Memory B cell (primary cell): ENCODE results near the gene HOXB6.

ENCODE experiments used
- ATAC-seq: fragments of 150-1000 bp; cut with Tn5 transposase; 2 replicates; pipeline ENCODE4 v1.10.0; 2021; ENCODE audit warnings: low read depth, mild to moderate bottlenecking, moderate library complexity
- DNase-seq, 2 donors: peaks; one replicate each; pipeline ENCODE4 v3.0.0; 2022; ENCODE audit warnings: low spot score in 2 of 2
- H3K27ac Mint-ChIP-seq: one replicate; pipeline ENCODE4 v1.8.0; 2022; ENCODE audit warnings: mild to moderate bottlenecking, moderate library complexity, mixed read lengths
- H3K27me3 Mint-ChIP-seq: one replicate; pipeline ENCODE4 v1.8.0; 2022; ENCODE audit warnings: mixed read lengths
- H3K36me3 Mint-ChIP-seq: one replicate; pipeline ENCODE4 v1.8.0; 2022; ENCODE audit warnings: mild to moderate bottlenecking, mixed read lengths
- H3K4me1 Mint-ChIP-seq: one replicate; pipeline ENCODE4 v1.8.0; 2022; ENCODE audit warnings: mixed read lengths
- H3K4me3 Mint-ChIP-seq: one replicate; pipeline ENCODE4 v1.8.0; 2022; ENCODE audit warnings: mild to moderate bottlenecking, moderate library complexity, mixed read lengths
- H3K9me3 Mint-ChIP-seq: one replicate; pipeline ENCODE4 v1.8.0; 2022; ENCODE audit warnings: mixed read lengths

HOXB6 gene

GRCh38 chr17:48601207-48601538, 3.6 kb downstream of the HOXB6 start:
- no peaks in the 10 kb centered on the region for H3K36me3 Mint-ChIP-seq
- no peak for ATAC-seq
- H3K9me3 Mint-ChIP-seq, result no peaks in the 10 kb centered on the region
- DNase-seq, result no peak
- H3K27ac Mint-ChIP-seq, result no peak overlapping the region
- H3K27me3 Mint-ChIP-seq, result peaks cover 48% of the 10 kb centered on the region
- peaks cover 26% of the 10 kb centered on the region for H3K4me1 Mint-ChIP-seq
- H3K4me3 Mint-ChIP-seq, result no peak overlapping the region

DNA sequence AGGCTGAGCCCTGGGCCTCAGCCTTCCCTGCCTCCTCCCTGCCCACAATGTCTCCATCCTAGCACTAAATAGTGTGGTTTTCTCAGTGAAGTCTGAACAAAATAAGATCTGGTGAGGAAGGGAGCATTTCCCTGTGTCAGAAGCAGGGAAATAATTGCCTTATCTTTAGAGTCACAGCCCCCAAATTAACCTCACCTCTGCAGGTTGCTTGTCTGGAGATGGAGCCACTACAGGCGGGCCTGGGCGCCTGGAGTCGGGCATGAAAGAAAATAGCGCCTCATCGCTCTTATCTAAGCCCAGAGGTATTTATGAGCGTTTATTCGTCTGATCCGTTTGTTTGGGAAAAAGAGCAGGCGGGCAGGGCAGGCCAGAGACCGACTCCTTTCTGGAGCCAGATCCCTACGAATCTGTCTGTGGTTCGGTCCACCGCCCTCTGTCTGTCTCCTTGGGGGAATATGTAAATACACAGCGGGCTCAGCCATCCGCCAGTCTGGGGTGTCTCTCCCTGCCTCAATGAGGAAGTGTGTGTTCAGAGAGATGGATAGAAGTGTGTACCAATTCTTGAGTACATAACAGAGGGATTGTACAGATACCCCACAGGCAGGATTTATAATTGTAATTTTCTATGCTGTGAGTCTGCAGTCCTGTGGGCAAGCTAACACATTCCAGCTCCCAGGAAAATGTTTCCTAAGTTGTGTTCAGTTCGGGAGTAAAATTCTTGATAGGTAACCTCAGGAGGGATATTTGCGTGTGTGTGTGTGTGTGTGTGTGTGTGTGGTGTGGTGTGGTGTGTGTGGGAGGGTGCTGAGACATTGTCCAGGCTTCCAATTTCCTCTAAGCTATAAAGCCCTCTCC, 4.3 kb downstream of the HOXB6 start:
- peaks cover 52% of the 10 kb centered on the region for H3K27me3 Mint-ChIP-seq
- H3K4me1 Mint-ChIP-seq, result peaks cover 26% of the 10 kb centered on the region
- ATAC-seq, result no peak
- no peaks in the 10 kb centered on the region for H3K9me3 Mint-ChIP-seq
- no peak overlapping the region for H3K27ac Mint-ChIP-seq
- DNase-seq, result no peak
- no peak overlapping the region for H3K4me3 Mint-ChIP-seq
- no peaks in the 10 kb centered on the region for H3K36me3 Mint-ChIP-seq

- Mint-ChIP-seq H3K4me1 (peaks cover 23% of the 10 kb centered on the region), H3K4me3 (no peak overlapping the region), H3K27ac (no peak overlapping the region), H3K36me3 (no peaks in the 10 kb centered on the region), H3K27me3 (peaks cover 51% of the 10 kb centered on the region), H3K9me3 (no peaks in the 10 kb centered on the region)
- ATAC-seq (no peak), DNase-seq (no peak)
These were observed 5.4 kb downstream of the HOXB6 start for GRCh38 chr17:48599354-48599753.

DNA sequence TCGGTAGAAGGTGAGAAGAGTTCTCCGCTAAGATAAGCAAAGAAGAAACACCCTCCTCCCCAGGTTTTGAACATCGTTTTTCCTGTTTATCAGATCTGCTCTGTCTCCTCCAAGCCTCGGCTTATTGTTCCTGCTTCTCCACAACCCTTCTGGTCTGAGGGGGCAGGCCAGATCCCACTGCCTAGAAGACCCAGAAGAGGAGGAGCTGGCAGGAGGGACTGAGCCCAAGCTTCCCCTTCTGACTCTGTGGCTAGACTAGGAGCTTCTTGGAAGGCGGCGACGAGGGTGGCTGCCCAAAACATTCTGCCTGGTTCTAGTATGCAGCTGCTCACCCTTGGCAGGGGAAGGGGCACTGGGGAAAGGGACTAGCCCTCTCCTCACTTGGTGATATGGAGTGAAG, 6.0 kb downstream of the HOXB6 start:
- ATAC-seq, result no peak
- DNase-seq, result no peak
- peaks cover 25% of the 10 kb centered on the region for H3K4me1 Mint-ChIP-seq
- H3K4me3 Mint-ChIP-seq, result no peak overlapping the region
- no peak overlapping the region for H3K27ac Mint-ChIP-seq
- H3K9me3 Mint-ChIP-seq, result no peaks in the 10 kb centered on the region
- no peaks in the 10 kb centered on the region for H3K36me3 Mint-ChIP-seq
- H3K27me3 Mint-ChIP-seq, result peaks cover 52% of the 10 kb centered on the region

DNA sequence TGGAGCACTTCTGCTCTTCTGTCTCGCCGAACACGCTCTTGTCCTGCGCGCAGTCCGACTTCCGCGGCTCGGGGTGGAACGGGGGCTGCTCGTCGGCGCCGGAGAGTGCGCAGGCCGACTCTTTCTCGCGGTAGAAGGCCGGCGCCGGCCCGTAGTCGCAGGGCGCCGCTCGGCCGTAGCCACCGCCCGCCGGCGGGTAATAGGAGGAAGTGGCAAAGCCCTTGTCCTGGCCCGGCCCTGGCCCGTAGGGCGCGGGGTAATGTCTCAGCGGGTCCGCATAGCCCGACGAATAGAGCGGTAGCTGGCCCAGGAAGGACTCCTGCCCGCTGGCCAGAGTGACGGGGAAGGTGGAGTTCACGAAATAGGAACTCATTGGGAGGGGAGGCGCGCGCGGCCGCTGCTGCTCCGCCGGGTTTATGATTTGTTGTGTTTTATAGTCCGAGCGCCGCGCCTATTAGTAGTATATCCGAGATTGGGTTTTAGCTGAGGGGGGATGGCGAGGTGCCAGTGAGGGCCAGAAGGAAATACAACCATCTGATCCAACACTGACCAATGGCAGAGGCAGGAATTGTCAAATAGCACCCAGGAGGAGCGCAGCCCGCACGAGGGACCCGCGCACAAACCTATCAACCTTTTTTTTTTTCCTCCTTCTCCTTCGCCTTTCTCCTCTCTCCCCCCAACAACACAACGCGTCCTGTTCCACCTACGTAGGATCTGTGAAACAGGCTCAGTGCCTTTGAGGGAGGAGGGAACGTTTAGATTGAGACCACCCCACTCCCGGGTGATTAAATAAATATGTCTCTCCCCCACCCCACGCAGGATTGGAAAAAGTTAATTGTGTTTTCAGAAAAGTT, 6.8 kb downstream of the HOXB6 start:
- Mint-ChIP-seq H3K4me1 (peaks cover 26% of the 10 kb centered on the region), H3K27ac (peak overlapping the region; percentile 73), H3K4me3 (peak overlapping the region; percentile 84), H3K27me3 (peaks cover 48% of the 10 kb centered on the region), H3K36me3 (no peaks in the 10 kb centered on the region), H3K9me3 (no peaks in the 10 kb centered on the region)
- peak; percentile 42 to 68 for DNase-seq
- ATAC-seq, result peak; percentile 39

DNA sequence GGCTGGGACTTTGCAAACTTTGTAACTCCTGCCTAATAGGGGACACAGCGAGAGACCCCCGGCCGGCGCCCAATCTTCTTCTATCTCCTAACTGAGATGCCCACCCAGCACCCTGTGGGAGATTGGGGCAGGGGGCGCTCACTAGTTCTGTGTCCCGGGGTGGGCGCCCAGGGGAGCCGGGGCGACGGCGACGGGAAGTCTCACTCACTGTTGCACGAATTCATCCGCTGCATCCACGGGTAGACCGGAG, 7.3 kb downstream of the HOXB6 start:
- Mint-ChIP-seq H3K4me3 (peak overlapping the region; percentile 84), H3K27ac (peak overlapping the region; percentile 73), H3K4me1 (peaks cover 26% of the 10 kb centered on the region), H3K27me3 (peaks cover 50% of the 10 kb centered on the region), H3K9me3 (no peaks in the 10 kb centered on the region), H3K36me3 (no peaks in the 10 kb centered on the region)
- DNase-seq (no peak), ATAC-seq (no peak)

GRCh38 chr17:48596735-48597527, 7.9 kb downstream of the HOXB6 start:
- Mint-ChIP-seq H3K4me1 (peaks cover 25% of the 10 kb centered on the region), H3K9me3 (no peaks in the 10 kb centered on the region), H3K27ac (peak overlapping the region; percentile 73), H3K36me3 (no peaks in the 10 kb centered on the region), H3K4me3 (peak overlapping the region; percentile 84), H3K27me3 (peaks cover 51% of the 10 kb centered on the region)
- DNase-seq (no peak), ATAC-seq (no peak)

DNA sequence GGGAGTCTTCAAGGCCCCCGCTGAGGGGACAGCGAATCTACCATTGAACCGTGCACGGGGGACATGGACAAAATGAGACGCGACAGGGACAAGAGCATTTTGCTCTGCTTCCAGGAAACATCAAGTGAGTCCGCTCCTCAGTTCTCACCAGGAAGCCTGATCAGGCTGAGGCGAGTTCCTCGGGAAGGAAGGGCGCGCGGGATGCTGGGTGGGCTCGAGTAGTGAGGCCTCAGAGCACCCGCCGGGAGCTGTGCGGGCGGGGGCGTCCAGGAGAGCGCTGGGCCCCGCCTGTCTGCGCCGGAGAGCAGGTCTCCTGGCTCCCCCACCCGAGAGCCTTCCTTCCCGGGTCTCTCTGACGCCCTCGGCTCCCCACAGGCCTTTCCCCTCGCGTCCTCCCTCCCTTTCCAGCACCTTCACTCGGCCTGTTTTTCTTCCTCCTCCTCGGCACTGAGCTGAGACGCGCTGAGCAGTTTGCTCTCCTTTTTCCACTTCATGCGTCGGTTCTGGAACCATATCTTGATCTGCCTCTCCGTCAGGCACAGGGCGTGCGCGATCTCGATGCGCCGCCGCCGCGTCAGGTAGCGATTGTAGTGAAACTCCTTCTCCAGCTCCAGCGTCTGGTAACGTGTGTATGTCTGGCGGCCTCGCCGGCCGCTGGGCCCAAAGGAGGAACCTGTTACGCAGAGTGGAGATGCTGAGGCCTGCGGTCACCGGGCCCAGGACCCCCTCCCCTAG, 8.6 kb downstream of the HOXB6 start:
- H3K36me3 Mint-ChIP-seq, result no peaks in the 10 kb centered on the region
- DNase-seq (no peak), ATAC-seq (no peak)
- H3K27ac Mint-ChIP-seq, result peak overlapping the region; percentile 73
- H3K4me3 Mint-ChIP-seq, result peak overlapping the region; percentile 67
- H3K4me1 Mint-ChIP-seq, result peaks cover 25% of the 10 kb centered on the region
- H3K9me3 Mint-ChIP-seq, result no peaks in the 10 kb centered on the region
- H3K27me3 Mint-ChIP-seq, result peaks cover 56% of the 10 kb centered on the region

- H3K4me3 Mint-ChIP-seq, result no peak overlapping the region
- peaks cover 25% of the 10 kb centered on the region for H3K4me1 Mint-ChIP-seq
- no peak for ATAC-seq
- H3K27ac Mint-ChIP-seq, result peak overlapping the region; percentile 47
- no peak for DNase-seq
- peaks cover 53% of the 10 kb centered on the region for H3K27me3 Mint-ChIP-seq
- H3K9me3 Mint-ChIP-seq, result no peaks in the 10 kb centered on the region
- H3K36me3 Mint-ChIP-seq, result no peaks in the 10 kb centered on the region
These were observed 9.3 kb downstream of the HOXB6 start for GRCh38 chr17:48595278-48595999.

GRCh38 chr17:48594538-48595277, 10.1 kb downstream of the HOXB6 start:
- peaks cover 54% of the 10 kb centered on the region for H3K27me3 Mint-ChIP-seq
- ATAC-seq, result no peak
- H3K9me3 Mint-ChIP-seq, result no peaks in the 10 kb centered on the region
- no peak for DNase-seq
- no peaks in the 10 kb centered on the region for H3K36me3 Mint-ChIP-seq
- H3K27ac Mint-ChIP-seq, result no peak overlapping the region
- no peak overlapping the region for H3K4me3 Mint-ChIP-seq
- peaks cover 25% of the 10 kb centered on the region for H3K4me1 Mint-ChIP-seq

DNA sequence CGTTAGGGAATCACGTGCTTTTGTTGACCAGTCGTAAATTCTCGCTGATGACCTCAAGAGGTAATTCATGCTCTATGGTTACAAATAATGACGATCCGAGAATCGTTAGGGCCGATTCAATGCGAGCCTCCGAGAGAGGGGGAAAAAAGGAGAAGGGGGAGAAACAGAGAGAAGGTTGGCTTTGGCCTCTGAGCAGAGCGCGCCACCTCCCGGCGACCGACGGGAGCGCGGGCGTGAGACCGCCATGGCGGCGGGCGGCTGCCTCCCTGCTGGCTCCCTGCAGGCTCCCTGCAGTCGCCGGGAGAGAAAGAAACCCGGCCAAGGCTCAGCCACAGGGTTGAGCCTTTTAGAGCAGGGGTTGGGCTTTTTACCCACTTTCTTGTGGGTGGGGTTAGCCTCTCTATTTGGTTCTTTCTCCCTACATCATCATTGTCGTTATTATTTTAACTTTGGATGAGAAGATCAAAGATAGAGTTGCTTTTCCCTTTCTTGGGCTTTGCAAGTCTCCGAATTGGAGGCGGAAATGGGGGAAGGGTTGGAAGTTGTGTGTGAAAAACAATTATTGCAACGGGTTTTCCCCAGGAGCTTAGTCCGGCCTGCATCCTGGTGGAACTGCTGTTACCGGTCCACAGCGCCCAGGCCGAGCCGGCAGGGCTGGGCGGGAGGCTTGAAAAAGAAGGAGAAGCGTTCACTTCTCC, 10.8 kb downstream of the HOXB6 start:
- peaks cover 50% of the 10 kb centered on the region for H3K27me3 Mint-ChIP-seq

DNA sequence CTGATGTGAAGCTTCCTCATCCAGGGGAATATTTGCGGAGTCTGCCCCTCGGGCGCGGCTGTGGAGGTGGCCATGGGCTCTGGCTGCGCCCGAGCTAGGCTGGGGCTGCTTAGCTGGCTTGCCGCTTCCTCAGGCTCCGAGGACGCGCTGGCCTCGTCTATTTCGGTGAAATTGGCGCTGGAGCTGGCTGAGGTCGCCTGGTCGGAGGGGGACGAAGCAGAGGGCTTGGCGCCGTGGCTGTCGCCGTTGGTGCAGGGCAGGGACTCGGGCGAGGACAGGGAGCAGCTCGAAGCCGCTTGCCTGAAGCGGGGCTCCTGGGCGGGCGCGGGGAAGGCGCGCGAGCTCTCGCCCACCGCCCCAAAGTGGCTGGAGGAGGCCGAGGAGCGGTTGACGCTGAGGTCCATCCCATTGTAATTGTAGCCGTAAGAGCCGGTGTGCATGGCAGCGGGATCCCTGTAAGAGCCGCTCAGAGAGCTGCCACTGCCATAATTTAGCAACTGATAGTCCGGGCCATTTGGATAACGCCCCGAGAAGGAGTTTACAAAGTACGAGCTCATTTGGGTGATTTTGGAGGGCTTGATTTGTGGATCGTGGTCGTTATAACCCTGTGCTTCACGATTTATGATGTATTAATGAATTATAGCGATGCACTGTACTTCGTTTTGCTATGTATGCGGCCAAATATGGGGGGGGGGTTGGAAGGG, 11.5 kb downstream of the HOXB6 start, which contains the start of gene HOXB5:
Gene HOXB5, minus strand, starts transcription at position 654 of the 704 bp plus-strand sequence. Its CDS starts 97 bp downstream, at position 557.
- no peak for DNase-seq
- Mint-ChIP-seq H3K4me1 (peaks cover 25% of the 10 kb centered on the region), H3K4me3 (peak within 1 kb of the TSS; percentile 58)

More for the DNA sequence above, 10.8 kb downstream of the HOXB6 start:
- DNase-seq, result peak; percentile 81 to 86
- Mint-ChIP-seq H3K4me3 (peak overlapping the region; percentile 58), H3K9me3 (no peaks in the 10 kb centered on the region), H3K4me1 (peaks cover 25% of the 10 kb centered on the region), H3K27ac (peak overlapping the region; percentile 8), H3K36me3 (no peaks in the 10 kb centered on the region)
- ATAC-seq, result peak; percentile 57

More for the DNA sequence above, 11.5 kb downstream of the HOXB6 start, which contains the start of gene HOXB5:
- ATAC-seq, result peak; percentile 16
- no peaks in the 10 kb centered on the region for H3K9me3 Mint-ChIP-seq
- peaks cover 54% of the 10 kb centered on the region for H3K27me3 Mint-ChIP-seq
- peak within 1 kb of the TSS; percentile 64 for H3K27ac Mint-ChIP-seq
- H3K36me3 Mint-ChIP-seq, result no peaks in the 10 kb centered on the region
